Smooth muscle cell (in vitro differentiated cells): ENCODE measurements around the gene DCTD. TPM values are rescaled to one million over a fixed set of nuclear protein-coding genes. Genes with fewer than 3 reads are reported as not detected.

ENCODE experiments used
- DNase-seq: peaks from one replicate; lab custom pipeline; 2025; ENCODE audit not compliant: unreplicated experiment; lab: John Stamatoyannopoulos, UW
- H2AFZ ChIP-seq: fragments of 200-600 bp; sonication (generic); 2 replicates; pipeline ENCODE4 v1.6.0; 2016; ENCODE audit warnings: antibody characterized with exemption, low read depth, mild to moderate bottlenecking
- H3F3A ChIP-seq: fragments of 200-600 bp; sonication (generic); 2 replicates; pipeline ENCODE4 v1.6.0; 2017; ENCODE audit warnings: antibody characterized with exemption, low read depth
- H3K27ac ChIP-seq: fragments of 200-600 bp; sonication (generic); 2 replicates; pipeline ENCODE4 v1.5.1; 2016; ENCODE audit warnings: low read depth, mild to moderate bottlenecking
- H3K27me3 ChIP-seq: fragments of 200-600 bp; sonication (generic); 2 replicates; pipeline ENCODE4 v1.6.1; 2016; ENCODE audit warnings: low read depth, mild to moderate bottlenecking
- H3K36me3 ChIP-seq: fragments of 200-600 bp; sonication (generic); 2 replicates; pipeline ENCODE4 v1.5.1; 2016; ENCODE audit warnings: low read depth
- H3K4me1 ChIP-seq: fragments of 200-600 bp; sonication (generic); 2 replicates; pipeline ENCODE4 v1.5.1; 2016; ENCODE audit warnings: low read depth
- H3K4me2 ChIP-seq: fragments of 200-600 bp; sonication (generic); 2 replicates; pipeline ENCODE4 v1.6.0; 2016; ENCODE audit warnings: mild to moderate bottlenecking
- H3K4me3 ChIP-seq: fragments of 200-600 bp; sonication (generic); 2 replicates; pipeline ENCODE4 v1.5.1; 2016; ENCODE audit warnings: mild to moderate bottlenecking
- H3K79me2 ChIP-seq: fragments of 200-600 bp; sonication (generic); 2 replicates; pipeline ENCODE4 v1.6.0; 2016; ENCODE audit warnings: low read depth, mild to moderate bottlenecking
- H3K9ac ChIP-seq: fragments of 200-600 bp; sonication (generic); 2 replicates; pipeline ENCODE4 v1.6.0; 2016; ENCODE audit warnings: low read depth
- H3K9me3 ChIP-seq: fragments of 200-600 bp; sonication (generic); replicated peaks from 2 replicates; pipeline ENCODE4 v1.5.1; 2016; ENCODE audit warnings: low read depth
- H4K20me1 ChIP-seq: fragments of 200-600 bp; sonication (generic); 2 replicates; pipeline ENCODE4 v1.6.0; 2016; ENCODE audit warnings: low read depth
- WGBS: methylation state at CpG from one replicate; pipeline ENCODE4 v1.1.7; 2016; ENCODE audit warnings: low lambda C conversion rate; 5-methylcytosine and 5-hydroxymethylcytosine counted together
- polyA plus RNA-seq: library from polyadenylated mRNA; unstranded; fragments of >200 nt; fragmentation: Nextera tagmentation; extraction: Ambion mirVana; gene quantifications from 2 replicates; pipeline ENCODE4 v1.2.1, GENCODE V29; 2016
- total RNA-seq: library from RNA; depleted of rRNA; stranded (reverse); fragments of >200 nt; gene quantifications from 2 replicates; pipeline ENCODE4 v1.2.3, GENCODE V29; 2014
- TF ChIP-seq, protein P1 (sequence below): fragments of 200-600 bp; sonication (generic); IDR thresholded peaks from 2 replicates; pipeline ENCODE4 v1.5.1; 2017; ENCODE audit warnings: borderline replicate concordance, mild to moderate bottlenecking, antibody characterized with exemption; ENCODE audit not compliant: insufficient read depth, poor library complexity, severe bottlenecking

DCTD gene
- total and polyA plus RNA-seq, 2 experiments from 2014 or later, result 84.4 to 85.3 TPM

GRCh38 chr4:182855877-182856276, 61.3 kb downstream of the DCTD start:
- WGBS, result 93% methylated on average over 13 of the region's 13 CpGs
- Histone ChIP-seq H3K9me3 (no peaks in the 10 kb centered on the region), H2AFZ (no peak overlapping the region), H3K36me3 (no peaks in the 10 kb centered on the region), H3K27me3 (no peaks in the 10 kb centered on the region), H3K4me2 (no peak overlapping the region), H3F3A (no peaks in the 10 kb centered on the region), H3K4me1 (no peaks in the 10 kb centered on the region), H4K20me1 (no peaks in the 10 kb centered on the region), H3K27ac (no peak overlapping the region), H3K4me3 (no peak overlapping the region), H3K9ac (no peak overlapping the region), H3K79me2 (no peaks in the 10 kb centered on the region)
- TF ChIP-seq, protein P1, sequence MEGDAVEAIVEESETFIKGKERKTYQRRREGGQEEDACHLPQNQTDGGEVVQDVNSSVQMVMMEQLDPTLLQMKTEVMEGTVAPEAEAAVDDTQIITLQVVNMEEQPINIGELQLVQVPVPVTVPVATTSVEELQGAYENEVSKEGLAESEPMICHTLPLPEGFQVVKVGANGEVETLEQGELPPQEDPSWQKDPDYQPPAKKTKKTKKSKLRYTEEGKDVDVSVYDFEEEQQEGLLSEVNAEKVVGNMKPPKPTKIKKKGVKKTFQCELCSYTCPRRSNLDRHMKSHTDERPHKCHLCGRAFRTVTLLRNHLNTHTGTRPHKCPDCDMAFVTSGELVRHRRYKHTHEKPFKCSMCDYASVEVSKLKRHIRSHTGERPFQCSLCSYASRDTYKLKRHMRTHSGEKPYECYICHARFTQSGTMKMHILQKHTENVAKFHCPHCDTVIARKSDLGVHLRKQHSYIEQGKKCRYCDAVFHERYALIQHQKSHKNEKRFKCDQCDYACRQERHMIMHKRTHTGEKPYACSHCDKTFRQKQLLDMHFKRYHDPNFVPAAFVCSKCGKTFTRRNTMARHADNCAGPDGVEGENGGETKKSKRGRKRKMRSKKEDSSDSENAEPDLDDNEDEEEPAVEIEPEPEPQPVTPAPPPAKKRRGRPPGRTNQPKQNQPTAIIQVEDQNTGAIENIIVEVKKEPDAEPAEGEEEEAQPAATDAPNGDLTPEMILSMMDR, result no peak
- DNase-seq, result no peak

DNA sequence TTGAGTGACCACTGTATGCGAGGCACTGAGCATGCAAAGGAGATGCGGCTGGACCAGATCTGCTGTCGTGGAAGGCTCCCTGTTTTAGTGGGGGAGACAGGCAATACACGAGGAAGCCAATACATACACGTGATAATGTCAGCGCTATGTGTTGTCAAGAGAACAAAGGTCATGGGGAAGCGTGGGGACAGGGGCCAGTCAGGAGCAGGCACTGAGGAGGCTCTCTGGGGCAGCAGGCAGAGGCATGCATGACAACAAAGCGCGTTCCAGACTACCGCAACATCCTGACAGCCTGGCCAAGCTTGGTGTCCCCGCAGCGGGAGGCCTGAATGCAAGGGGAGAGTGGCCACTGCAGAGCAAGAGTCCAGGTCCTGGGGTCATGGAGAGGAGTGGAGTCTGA, 61.9 kb downstream of the DCTD start:
- 95% methylated on average over 12 of the region's 12 CpGs for WGBS
- Histone ChIP-seq H3K9ac (no peak overlapping the region), H3K4me1 (no peaks in the 10 kb centered on the region), H3K9me3 (no peaks in the 10 kb centered on the region), H3K27ac (no peak overlapping the region), H3K79me2 (no peaks in the 10 kb centered on the region), H4K20me1 (no peaks in the 10 kb centered on the region), H3K4me3 (no peak overlapping the region), H3F3A (no peaks in the 10 kb centered on the region), H3K27me3 (no peaks in the 10 kb centered on the region), H2AFZ (no peak overlapping the region), H3K36me3 (no peaks in the 10 kb centered on the region), H3K4me2 (no peak overlapping the region)
- TF ChIP-seq, protein P1, result no peak
- DNase-seq, result no peak

DNA sequence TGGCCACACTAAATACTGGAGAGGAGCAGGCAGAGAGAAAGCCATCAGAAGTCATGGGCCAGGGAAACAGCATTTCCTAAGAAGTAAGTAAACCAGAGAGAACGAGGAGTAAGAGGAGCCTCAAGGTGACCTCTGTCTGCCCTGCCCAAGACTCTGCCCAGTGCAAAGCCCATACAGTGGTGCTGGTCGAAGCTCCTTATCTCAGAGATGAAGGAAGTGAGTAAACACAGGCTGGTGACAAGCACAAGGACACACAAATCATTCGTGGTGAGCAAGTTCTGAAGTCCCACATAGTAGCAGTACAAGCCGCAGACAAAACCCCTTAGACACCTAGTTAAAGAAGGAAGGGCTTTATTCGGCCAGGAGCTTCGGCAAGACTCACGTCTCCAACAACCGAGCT, 62.7 kb downstream of the DCTD start:
- TF ChIP-seq, protein P1, result no peak
- Histone ChIP-seq H3K27ac (no peak overlapping the region), H3K9me3 (no peaks in the 10 kb centered on the region), H3K4me1 (no peaks in the 10 kb centered on the region), H3K9ac (no peak overlapping the region), H3K4me2 (no peak overlapping the region), H3K79me2 (no peaks in the 10 kb centered on the region), H3K36me3 (no peaks in the 10 kb centered on the region), H3F3A (no peaks in the 10 kb centered on the region), H3K27me3 (no peaks in the 10 kb centered on the region), H4K20me1 (no peaks in the 10 kb centered on the region), H2AFZ (no peak overlapping the region), H3K4me3 (no peak overlapping the region)
- 74% methylated on average over 8 of the region's 8 CpGs for WGBS
- DNase-seq, result no peak

DNA sequence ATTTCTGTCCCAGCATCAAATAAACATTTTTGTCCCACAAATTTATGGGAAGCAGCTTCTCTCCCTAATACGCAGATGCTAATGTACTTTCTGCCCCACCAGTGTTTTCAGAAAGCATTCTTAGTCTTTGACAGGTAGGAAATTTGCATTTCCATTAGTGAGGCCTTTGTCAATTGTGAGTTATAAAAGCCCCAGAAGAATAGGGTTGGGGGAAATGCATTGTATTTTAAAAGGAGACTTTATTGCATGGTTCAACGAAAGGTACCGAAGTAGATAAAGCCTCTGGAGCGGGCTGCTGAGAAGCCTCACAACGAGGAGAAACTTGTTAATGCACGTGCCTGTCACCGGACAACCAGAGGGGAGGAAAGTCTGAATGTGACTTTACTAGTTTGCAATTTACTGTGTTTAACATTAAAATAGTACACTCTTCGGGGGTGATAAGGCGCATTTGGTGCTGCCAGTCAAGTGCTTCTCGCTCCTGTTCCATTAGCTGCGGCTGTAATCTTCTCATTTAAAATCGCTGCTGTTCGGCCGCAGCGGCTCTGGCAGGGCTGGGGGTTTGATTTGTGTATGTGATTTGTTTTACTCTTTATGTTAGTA, 63.4 kb downstream of the DCTD start:
- H3K27me3 ChIP-seq, result no peaks in the 10 kb centered on the region
- H3K4me2 ChIP-seq, result no peak overlapping the region
- H2AFZ ChIP-seq, result no peak overlapping the region
- H3K27ac ChIP-seq, result no peak overlapping the region
- no peaks in the 10 kb centered on the region for H4K20me1 ChIP-seq
- no peaks in the 10 kb centered on the region for H3F3A ChIP-seq
- no peak overlapping the region for H3K4me3 ChIP-seq
- no peaks in the 10 kb centered on the region for H3K4me1 ChIP-seq
- TF ChIP-seq, protein P1, result no peak
- no peak overlapping the region for H3K9ac ChIP-seq
- no peaks in the 10 kb centered on the region for H3K79me2 ChIP-seq
- WGBS, result 90% methylated on average over 15 of the region's 15 CpGs
- H3K36me3 ChIP-seq, result no peaks in the 10 kb centered on the region
- no peak for DNase-seq
- no peaks in the 10 kb centered on the region for H3K9me3 ChIP-seq
